CD14-positive monocyte (primary cell): ENCODE results near the gene UBE2E2. TPM values are rescaled to one million over a fixed set of nuclear protein-coding genes. Genes with fewer than 3 reads are reported as not detected.
A peak's percentile ranks its signal among the peaks of the same experiment; 100 is the strongest.

Experiments used
- DNase-seq, 3 donors: peaks; one replicate each; pipeline ENCODE4 v3.0.0-alpha.2; 2011 to 2022
- H2AFZ ChIP-seq: 2 replicates; pipeline ENCODE4 v1.6.0; 2012; ENCODE audit warnings: mild to moderate bottlenecking, low read depth, low read length, inconsistent platforms; ENCODE audit not compliant: insufficient read depth, poor library complexity, severe bottlenecking
- H3K27ac ChIP-seq, 2 donors: 1 replicate in 1 of 2; 2 replicates in 1 of 2; pipeline ENCODE4 v1.5.1; 2012 to 2013; ENCODE audit warnings: low read length in 2 of 2, control low read depth in 1 of 2, inconsistent platforms in 1 of 2, low read depth in 1 of 2, mild to moderate bottlenecking in 1 of 2
- H3K27me3 ChIP-seq, 2 donors: one replicate each; pipeline versions ENCODE4 v1.6.0 to v1.6.1; 2011 to 2013; ENCODE audit warnings: low read length in 2 of 2; ENCODE audit not compliant: control insufficient read depth in 2 of 2, insufficient read depth in 2 of 2
- H3K36me3 ChIP-seq, 2 donors: replicated peaks in 1 of 2; 1 replicate in 1 of 2; 2 replicates in 1 of 2; pipeline versions ENCODE4 v1.5.1 to v1.6.1; 2012 to 2013; ENCODE audit warnings: low read length in 2 of 2, control low read depth in 1 of 2, inconsistent platforms in 1 of 2, mild to moderate bottlenecking in 1 of 2; ENCODE audit not compliant: insufficient read depth in 2 of 2, control insufficient read depth in 1 of 2
- H3K4me1 ChIP-seq, 2 donors: 1 replicate in 1 of 2; 2 replicates in 1 of 2; pipeline versions ENCODE4 v1.5.1 to v1.6.1; 2012 to 2013; ENCODE audit warnings: low read length in 2 of 2, control low read depth in 1 of 2, inconsistent platforms in 1 of 2, mild to moderate bottlenecking in 1 of 2, moderate library complexity in 1 of 2; ENCODE audit not compliant: insufficient read depth in 2 of 2, control insufficient read depth in 1 of 2
- H3K4me2 ChIP-seq: replicated peaks from 2 replicates; pipeline ENCODE3; 2012; ENCODE audit warnings: low read length, moderate library complexity, mild to moderate bottlenecking; ENCODE audit not compliant: poor library complexity, severe bottlenecking; ENCODE audit errors: extremely low read depth
- H3K4me3 ChIP-seq, 3 experiments: fragments of 200-600 bp in 1 of 3; sonication (generic) in 1 of 3; replicated peaks in 1 of 3; 1 replicate in 2 of 3; 2 replicates in 1 of 3; pipeline ENCODE4 v1.5.1; 2011 to 2013; ENCODE audit warnings: low read length in 3 of 3, mild to moderate bottlenecking in 3 of 3, control low read depth in 2 of 3, low read depth in 2 of 3, inconsistent platforms in 1 of 3, moderate library complexity in 1 of 3
- H3K79me2 ChIP-seq: 2 replicates; pipeline ENCODE4 v1.6.0; 2012; ENCODE audit warnings: mild to moderate bottlenecking, control low read depth, inconsistent platforms, low read length, moderate library complexity; ENCODE audit not compliant: insufficient read depth
- H3K9ac ChIP-seq: 2 replicates; pipeline ENCODE4 v1.6.0; 2017; ENCODE audit warnings: low read length, mild to moderate bottlenecking; ENCODE audit not compliant: insufficient read depth, poor library complexity, severe bottlenecking
- H3K9me3 ChIP-seq, 2 donors: replicated peaks in 1 of 2; 1 replicate in 1 of 2; 2 replicates in 1 of 2; pipeline versions ENCODE4 v1.5.1 to v1.6.1; 2012 to 2013; ENCODE audit warnings: low read length in 2 of 2, control low read depth in 1 of 2; ENCODE audit not compliant: control insufficient read depth in 1 of 2, insufficient read depth in 1 of 2
- H4K20me1 ChIP-seq: 2 replicates; pipeline ENCODE4 v1.6.0; 2012; ENCODE audit warnings: mild to moderate bottlenecking, low read length, control low read depth, moderate library complexity; ENCODE audit not compliant: insufficient read depth
- H3K27ac Mint-ChIP-seq, 7 donors: one replicate each; pipeline ENCODE4 v1.8.0; 2020; ENCODE audit warnings: mild to moderate bottlenecking in 7 of 7, mixed read lengths in 7 of 7, moderate library complexity in 6 of 7, inconsistent platforms in 2 of 7
- H3K27me3 Mint-ChIP-seq, 3 donors: one replicate each; pipeline ENCODE4 v1.8.0; 2021 to 2022; ENCODE audit warnings: low read depth in 3 of 3, mild to moderate bottlenecking in 3 of 3, mixed read lengths in 3 of 3, moderate library complexity in 3 of 3, inconsistent platforms in 1 of 3
- H3K36me3 Mint-ChIP-seq, 2 donors: one replicate each; pipeline ENCODE4 v1.8.0; 2020; ENCODE audit warnings: mixed read lengths in 2 of 2, inconsistent platforms in 1 of 2, mild to moderate bottlenecking in 1 of 2
- H3K4me1 Mint-ChIP-seq: one replicate; pipeline ENCODE4 v1.8.0; 2020; ENCODE audit warnings: mild to moderate bottlenecking, mixed read lengths
- H3K4me3 Mint-ChIP-seq, 2 donors: one replicate each; pipeline ENCODE4 v1.8.0; 2020; ENCODE audit warnings: mild to moderate bottlenecking in 2 of 2, mixed read lengths in 2 of 2, moderate library complexity in 1 of 2
- H3K9me3 Mint-ChIP-seq, 7 donors: one replicate each; pipeline ENCODE4 v1.8.0; 2020 to 2022; ENCODE audit warnings: mixed read lengths in 7 of 7, mild to moderate bottlenecking in 6 of 7, moderate library complexity in 6 of 7, inconsistent platforms in 2 of 7
- WGBS: methylation state at CpG from one replicate; pipeline ENCODE4 v1.1.5; 2013; ENCODE audit warnings: missing lambda C conversion rate; ENCODE audit not compliant: insufficient coverage; 5-methylcytosine and 5-hydroxymethylcytosine counted together
- intact Hi-C, 2 donors: fragments of 100-400 bp; cut with micrococcal nuclease; formaldehyde crosslinking; loops; one replicate each; pipeline versions ENCODE4 v1.15.0 to v1.15.1; 2023
- polyA plus RNA-seq, 3 donors: library from polyadenylated mRNA; depleted of rRNA in 1 of 3; unstranded in 2 of 3; stranded (reverse) in 1 of 3; fragments of 300-500 nt in 2 of 3; fragments of >200 nt in 1 of 3; fragmentation: Illumina TruSeq in 2 of 3; gene quantifications; 1 replicate in 2 of 3; 2 replicates in 1 of 3; pipeline ENCODE4 v1.2.3, GENCODE V29; 2012 to 2021
- TF ChIP-seq, protein P1 (sequence below): fragments of 200-600 bp; IDR thresholded peaks from one replicate; pipeline ENCODE4 v1.8.0; 2022; ENCODE audit warnings: antibody characterized with exemption, mild to moderate bottlenecking

UBE2E2 gene
- polyA plus RNA-seq, 3 donors, result 25.8 to 78.0 (median 66.3) TPM

DNA sequence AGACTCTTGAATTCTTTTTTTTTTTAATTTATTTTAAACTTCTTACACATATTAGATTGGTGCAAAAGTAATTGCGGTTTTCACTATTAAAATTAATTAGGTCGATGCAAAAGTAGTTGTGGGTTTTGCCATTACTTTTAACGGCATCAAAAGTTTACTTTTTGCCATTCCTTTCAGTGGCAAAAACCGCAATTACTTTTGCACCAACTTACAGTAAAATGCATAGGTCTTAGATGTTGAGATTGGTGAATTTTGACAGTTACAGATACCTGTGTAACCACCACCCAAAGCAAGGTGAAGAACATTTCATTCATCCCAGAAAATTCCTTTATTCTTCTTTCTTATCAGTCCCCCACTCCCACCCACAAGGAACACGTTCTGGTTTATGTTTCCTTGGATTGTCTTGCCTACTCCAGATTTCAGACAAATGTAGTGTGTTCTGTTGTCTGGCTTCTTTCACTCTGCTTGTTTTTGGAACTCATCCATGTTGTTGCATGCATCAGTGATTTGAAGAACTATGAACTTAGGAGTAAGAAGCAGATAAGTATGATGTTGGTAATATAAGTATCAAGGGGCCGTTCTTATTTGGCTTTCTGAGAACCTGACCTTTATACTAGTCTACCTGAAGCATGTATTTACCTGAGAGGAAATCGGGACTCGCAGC lies 404.2 kb downstream of the UBE2E2 start:
- Mint-ChIP-seq H3K36me3 (no peaks in the 10 kb centered on the region), H3K4me3 (no peak overlapping the region), H3K4me1 (peaks cover 9% of the 10 kb centered on the region), H3K27ac (peak overlapping the region in 1 of 7 donors; percentile 17), H3K27me3 (peaks cover 0 to 3% (median 0%) of the 10 kb centered on the region in 3 donors), H3K9me3 (no peaks in the 10 kb centered on the region)
- H3K27me3 ChIP-seq, result no peaks in the 10 kb centered on the region
- intact Hi-C loops, result no loop called here
- no CpG with 5 or more reads among the region's 8 CpGs for WGBS
- H3K36me3 ChIP-seq, result no peaks in the 10 kb centered on the region
- H3K79me2 ChIP-seq, result no peaks in the 10 kb centered on the region
- H3K4me2 ChIP-seq, result no peak overlapping the region
- no peaks in the 10 kb centered on the region for H3K9me3 ChIP-seq
- H3K4me3 ChIP-seq, result no peak overlapping the region
- no peaks in the 10 kb centered on the region for H4K20me1 ChIP-seq
- H2AFZ ChIP-seq, result no peak overlapping the region
- H3K9ac ChIP-seq, result no peak overlapping the region
- TF ChIP-seq, protein P1, sequence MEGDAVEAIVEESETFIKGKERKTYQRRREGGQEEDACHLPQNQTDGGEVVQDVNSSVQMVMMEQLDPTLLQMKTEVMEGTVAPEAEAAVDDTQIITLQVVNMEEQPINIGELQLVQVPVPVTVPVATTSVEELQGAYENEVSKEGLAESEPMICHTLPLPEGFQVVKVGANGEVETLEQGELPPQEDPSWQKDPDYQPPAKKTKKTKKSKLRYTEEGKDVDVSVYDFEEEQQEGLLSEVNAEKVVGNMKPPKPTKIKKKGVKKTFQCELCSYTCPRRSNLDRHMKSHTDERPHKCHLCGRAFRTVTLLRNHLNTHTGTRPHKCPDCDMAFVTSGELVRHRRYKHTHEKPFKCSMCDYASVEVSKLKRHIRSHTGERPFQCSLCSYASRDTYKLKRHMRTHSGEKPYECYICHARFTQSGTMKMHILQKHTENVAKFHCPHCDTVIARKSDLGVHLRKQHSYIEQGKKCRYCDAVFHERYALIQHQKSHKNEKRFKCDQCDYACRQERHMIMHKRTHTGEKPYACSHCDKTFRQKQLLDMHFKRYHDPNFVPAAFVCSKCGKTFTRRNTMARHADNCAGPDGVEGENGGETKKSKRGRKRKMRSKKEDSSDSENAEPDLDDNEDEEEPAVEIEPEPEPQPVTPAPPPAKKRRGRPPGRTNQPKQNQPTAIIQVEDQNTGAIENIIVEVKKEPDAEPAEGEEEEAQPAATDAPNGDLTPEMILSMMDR, result no peak
- H3K27ac ChIP-seq, result no peak overlapping the region
- DNase-seq, result no peak
- peaks cover 0 to 7% of the 10 kb centered on the region in 2 donors for H3K4me1 ChIP-seq

DNA sequence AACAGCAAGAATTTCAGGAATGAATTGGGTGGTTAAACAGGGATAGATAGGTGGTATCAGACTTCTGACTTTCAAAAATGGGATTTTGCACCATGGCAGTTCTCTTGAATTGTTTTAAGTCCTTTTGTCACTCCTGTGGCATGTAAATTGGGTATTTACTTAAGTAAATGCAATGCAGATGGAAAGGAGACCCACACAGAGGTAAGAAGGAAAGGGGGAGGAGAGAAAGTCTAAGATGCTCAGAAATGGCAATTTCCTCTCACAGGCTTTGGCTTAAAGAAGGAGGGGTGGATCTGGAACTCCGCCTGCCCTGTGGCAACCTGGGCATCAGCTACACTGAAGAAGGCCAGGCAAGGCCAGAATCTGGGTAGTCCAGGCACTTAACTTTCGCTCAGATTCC lies 405.5 kb downstream of the UBE2E2 start:
- Mint-ChIP-seq H3K4me3 (no peak overlapping the region), H3K4me1 (peaks cover 14% of the 10 kb centered on the region), H3K27me3 (peaks cover 0 to 4% (median 0%) of the 10 kb centered on the region in 3 donors), H3K9me3 (no peaks in the 10 kb centered on the region), H3K36me3 (no peaks in the 10 kb centered on the region), H3K27ac (no peak overlapping the region)
- Histone ChIP-seq H3K9ac (no peak overlapping the region), H3K4me3 (no peak overlapping the region), H4K20me1 (no peaks in the 10 kb centered on the region), H2AFZ (no peak overlapping the region), H3K4me2 (no peak overlapping the region), H3K4me1 (peaks cover 0 to 9% of the 10 kb centered on the region in 2 donors), H3K9me3 (no peaks in the 10 kb centered on the region), H3K79me2 (no peaks in the 10 kb centered on the region), H3K27ac (no peak overlapping the region), H3K27me3 (no peaks in the 10 kb centered on the region), H3K36me3 (no peaks in the 10 kb centered on the region)
- intact Hi-C loops, result no loop called here
- TF ChIP-seq, protein P1, result no peak
- DNase-seq, result no peak
- WGBS, result 88% methylated on average over 2 of the region's 2 CpGs
